GM19351 (cell line): ENCODE results near the gene NDOR1.
"Not testable (repeated sequence)": the region's sequence is repeated elsewhere in the genome, so short reads cannot be mapped to it uniquely, and the experiment has no call there.

Experiments used
- ATAC-seq: cut with Tn5 transposase; IDR thresholded peaks from one replicate; pipeline ENCODE4 v1.9.1; 2021; ENCODE audit warnings: mild to moderate bottlenecking, moderate library complexity; ENCODE audit not compliant: unreplicated experiment

Gene NDOR1

DNA sequence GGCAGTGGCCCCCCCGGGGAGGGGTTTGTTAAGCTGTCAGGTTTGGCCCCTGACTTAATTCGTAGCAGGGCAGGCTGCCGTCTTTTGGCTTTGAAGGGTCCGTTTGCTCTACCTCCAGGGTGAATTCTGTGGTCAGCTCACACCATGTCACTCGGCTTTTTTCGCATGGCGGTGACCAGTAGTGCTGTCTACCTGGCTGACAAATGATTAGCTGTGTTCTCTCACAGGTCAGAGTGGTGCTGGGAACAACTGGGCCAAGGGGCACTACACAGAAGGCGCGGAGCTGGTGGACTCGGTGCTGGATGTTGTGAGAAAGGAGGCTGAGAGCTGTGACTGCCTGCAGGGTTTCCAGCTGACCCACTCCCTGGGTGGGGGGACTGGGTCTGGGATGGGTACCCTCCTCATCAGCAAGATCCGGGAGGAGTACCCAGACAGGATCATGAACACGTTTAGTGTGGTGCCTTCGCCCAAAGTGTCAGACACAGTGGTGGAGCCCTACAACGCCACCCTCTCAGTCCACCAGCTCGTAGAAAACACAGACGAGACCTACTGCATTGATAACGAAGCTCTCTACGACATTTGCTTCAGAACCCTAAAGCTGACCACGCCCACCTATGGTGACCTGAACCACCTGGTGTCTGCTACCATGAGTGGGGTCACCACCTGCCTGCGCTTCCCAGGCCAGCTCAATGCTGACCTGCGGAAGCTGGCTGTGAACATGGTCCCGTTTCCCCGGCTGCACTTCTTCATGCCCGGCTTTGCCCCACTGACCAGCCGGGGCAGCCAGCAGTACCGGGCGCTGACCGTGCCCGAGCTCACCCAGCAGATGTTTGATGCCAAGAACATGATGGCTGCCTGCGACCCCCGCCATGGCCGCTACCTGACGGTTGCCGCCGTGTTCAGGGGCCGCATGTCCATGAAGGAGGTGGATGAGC, 37.0 kb downstream of the NDOR1 start:
- ATAC-seq, result no peak

DNA sequence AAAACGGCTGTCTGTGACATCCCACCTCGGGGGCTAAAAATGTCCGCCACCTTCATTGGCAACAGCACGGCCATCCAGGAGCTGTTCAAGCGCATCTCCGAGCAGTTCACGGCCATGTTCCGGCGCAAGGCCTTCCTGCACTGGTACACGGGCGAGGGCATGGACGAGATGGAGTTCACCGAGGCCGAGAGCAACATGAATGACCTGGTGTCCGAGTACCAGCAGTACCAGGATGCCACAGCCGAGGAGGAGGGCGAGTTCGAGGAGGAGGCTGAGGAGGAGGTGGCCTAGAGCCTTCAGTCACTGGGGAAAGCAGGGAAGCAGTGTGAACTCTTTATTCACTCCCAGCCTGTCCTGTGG, 37.7 kb downstream of the NDOR1 start:
- ATAC-seq, result not testable (repeated sequence)

DNA sequence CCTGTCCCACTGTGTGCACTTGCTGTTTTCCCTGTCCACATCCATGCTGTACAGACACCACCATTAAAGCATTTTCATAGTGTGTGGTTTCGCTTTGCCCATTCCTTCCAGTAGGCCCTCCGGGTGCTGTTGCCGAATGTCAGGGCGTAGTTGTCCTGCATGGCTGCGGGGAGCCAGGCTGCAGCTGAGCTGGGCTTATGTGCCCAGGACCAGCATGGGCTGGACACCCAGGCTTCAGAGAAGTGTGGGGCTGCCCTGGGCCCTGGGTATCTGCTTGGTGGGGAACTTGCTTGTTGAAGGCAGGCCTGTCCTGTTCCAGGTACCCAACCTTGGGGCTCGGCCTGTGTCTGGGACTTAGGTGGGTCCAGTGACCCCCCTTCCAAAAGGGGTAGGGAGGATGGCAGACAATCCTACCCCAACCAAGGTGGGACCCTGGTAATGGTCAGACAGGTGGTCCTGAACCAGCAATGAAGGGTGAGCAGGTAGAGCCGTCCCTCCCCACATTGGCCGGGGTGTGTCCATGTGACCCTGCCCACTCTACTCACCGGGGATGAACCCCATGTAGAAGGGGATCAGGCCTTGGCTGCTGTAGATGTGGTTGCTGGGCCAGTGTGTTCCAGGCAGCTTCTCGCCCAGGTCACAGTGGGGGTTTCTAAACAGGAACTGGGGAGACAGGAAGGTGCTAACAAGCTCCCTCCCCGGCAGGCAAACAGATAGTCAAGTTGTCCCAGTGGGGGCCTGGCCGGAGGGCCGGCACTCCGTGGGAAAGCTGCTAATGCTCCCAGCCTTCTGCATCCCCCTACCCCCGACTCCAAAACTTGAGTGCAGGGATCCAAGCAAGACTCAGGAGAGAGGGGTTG, 38.4 kb downstream of the NDOR1 start:
- no peak for ATAC-seq

DNA sequence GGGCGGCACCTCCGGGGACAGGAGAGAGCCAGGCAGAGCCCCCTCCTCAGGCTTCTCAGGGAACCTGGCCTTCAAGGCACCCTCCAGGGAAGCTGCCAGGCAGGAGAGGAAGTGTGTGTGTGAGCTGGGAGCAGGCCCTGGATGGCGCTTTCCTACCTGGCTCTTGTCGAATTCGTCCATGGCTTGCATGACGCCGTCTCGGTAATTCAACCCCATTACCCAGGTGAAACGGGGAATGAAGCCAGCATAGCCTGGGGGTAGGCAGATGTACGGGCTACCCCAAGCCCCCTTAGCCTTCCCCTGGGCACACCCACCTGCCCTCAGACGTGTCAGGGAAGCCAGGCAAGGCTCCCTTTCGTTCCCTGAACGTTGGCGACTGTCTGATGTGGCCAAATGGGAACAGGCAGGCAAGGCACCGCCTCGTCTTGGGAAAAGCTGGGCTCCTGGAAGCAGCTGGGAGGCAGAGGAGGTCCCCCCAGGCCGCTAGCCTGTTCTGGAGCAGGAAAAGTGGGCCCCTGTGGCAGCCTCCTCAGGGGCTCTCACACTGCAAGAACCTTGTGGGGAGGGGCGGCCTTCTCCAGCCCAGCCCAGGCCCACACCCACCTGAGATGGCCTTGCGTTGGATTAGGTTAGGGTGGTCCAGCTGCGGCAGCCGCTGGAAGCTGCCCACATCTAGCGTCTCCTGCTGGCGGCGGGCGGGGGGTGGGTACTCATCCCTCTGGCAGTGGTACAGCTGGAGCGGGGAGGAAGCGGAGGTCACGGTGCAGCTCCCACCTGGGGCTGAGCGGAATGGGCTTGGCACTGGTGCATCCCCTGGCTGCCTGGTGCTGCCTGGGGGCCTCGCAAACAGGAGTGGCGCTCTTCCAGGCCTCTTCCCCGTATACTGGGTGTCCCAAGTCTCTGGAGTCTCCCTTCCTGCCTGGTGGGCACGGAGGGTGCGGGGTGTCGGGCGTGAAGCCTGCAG, 39.3 kb downstream of the NDOR1 start:
- ATAC-seq, result no peak

DNA sequence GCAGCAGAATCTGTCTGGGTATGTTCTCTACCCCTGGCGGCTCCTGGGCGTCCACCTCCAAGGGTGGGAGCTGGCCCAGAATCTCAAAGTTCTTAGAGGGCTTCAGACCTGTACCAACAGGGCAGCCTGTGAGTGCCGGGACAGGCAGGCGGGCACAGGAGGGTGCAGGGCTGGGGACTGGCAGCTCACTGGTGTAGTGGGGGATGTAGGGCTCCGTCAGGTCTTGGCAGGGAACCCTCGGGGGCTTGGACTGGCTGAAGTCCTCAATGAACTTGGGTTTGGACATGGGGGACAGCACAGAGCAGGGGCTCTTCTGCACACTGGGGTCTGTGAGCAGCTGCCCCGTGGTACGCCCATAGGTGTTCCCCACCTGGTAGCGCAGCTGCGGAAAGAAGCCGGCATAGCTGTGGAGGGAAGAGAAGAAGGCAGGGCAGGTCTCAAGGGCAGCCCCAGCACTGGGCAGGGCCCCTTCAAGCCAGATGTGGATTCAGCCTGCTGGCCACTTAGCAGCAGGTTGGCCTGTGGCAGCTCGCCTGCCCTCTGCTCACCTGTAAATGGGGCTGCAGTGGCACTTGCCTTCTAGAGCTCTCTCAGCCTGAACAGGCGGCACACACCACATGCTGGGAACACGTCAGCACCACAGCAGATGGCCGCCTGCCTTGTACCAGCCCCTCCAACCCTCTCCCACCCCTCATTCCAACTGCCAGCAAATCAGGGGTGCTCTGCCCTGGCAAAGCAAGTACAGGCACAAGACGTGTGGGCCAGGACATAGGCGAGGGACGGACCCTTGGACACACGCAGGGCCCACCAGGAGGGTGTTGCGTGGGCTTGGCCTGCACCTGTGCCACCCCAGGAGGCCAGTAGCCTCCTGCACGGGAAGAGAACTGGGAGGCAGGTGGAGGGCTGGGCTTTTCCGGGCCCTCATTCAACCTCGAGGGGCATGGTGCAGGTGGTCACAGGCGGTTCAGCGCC, 40.2 kb downstream of the NDOR1 start:
- ATAC-seq, result no peak

DNA sequence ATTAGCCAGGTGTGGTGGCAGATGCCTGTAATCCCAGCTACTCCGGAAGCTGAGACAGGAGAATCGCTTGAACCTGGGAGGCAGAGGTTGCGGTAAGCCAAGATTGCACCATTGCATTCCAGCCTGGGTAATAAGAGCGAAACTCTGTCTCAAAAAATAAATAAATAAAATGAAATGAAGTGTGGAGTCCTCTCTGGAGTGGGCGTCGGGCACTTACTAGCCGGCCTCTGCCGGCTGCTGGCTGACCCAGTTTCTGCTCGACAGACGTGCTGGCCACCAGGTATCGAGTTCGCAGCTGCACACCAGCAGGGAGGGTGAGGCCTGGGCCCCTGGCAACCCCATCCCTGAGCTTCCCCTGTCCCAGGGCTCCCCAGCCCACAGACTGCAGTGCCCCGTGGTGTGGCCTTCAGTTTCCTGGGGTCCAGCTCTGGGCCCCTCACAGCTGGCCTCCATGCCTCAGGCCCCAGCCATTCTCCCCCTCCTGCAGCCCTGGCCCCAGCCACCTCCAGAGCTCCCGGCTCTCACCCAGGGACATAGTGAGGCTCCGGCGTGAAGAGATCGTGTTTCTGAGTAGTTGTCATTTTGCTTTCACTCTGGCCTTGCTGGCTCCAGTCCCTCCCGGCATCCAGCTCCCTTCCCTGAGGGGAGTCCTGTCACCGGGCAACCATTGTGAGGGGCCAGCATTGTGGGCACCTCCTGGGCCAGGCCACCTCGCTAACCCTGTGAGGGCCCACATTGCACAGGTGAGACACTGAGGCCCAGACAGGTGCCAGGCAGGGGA, 41.8 kb downstream of the NDOR1 start:
- ATAC-seq, result no peak

DNA sequence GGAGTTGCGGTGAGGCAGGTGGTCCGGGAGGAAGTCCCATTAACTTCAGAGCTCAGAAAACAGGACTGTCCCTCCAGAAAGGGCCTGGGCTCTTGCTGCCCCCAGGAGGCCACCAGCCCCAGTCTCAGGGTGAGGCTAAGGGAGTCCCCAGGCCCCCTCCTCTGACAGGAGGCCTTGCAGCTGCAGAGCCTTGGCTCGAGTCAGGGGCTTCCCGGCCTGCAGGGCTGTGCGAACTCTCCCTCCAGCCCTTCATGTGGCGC, 42.3 kb downstream of the NDOR1 start:
- ATAC-seq, result no peak

DNA sequence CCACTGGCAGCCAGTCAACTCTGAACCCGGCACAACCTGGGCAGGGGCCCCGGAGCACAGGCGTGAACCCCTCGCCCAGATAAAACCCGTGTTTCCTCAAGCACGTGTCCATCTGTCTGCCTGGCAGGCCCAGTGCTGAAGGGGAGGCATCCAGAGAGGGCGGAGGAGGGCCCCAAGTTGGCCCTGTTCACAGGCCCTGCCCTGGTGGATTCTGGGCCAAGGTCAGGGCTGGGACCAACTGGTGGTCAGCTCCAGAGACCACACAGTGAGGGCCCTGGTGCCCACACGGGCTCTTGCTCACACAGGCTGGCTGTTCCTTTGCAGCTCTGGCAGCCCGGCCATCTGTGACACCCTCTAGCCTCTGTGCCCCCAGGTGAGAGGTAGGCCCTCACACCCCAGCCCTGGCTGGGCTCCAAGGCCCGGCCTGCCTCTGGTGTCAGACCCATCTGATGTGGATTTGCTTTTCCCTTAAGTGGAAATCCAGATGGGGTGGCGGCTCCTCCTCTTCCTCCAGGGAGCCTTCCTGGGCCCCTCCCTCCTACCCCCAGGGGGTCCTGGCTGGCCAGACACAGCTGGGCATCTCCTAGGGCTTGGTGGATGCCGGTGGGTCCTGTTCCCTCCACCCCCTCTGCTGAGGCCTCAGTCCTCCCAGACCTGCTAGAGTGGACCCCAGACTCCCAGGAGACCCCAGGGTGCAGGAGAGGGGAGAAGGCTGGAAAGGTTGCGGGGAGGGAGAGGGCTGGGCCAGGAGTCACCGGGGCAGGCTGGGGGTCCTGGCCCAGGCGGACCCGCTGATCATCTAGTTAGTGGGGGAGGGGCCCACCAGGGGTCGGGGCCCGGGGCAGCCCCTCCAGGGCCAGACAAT, 45.1 kb downstream of the NDOR1 start:
- ATAC-seq, result no peak

DNA sequence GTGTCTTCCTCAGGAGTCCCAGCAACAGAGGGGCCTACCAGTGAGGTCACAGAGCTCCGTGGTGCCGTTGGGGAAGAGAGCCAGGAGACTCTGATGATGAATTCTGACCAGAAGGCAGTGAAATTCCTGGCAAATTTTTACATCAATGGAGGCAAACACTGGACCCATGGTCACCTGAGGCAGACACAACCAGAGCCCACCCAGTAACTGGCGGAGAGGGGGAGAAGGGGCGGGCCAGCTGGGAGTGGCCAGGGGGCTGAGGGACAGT, 45.6 kb downstream of the NDOR1 start, which contains the start of gene STPG3:
STPG3 (plus strand) TSS at position 93 of the 268 bp plus-strand sequence; CDS start at position 94, 1 bp downstream.
- no peak for ATAC-seq

DNA sequence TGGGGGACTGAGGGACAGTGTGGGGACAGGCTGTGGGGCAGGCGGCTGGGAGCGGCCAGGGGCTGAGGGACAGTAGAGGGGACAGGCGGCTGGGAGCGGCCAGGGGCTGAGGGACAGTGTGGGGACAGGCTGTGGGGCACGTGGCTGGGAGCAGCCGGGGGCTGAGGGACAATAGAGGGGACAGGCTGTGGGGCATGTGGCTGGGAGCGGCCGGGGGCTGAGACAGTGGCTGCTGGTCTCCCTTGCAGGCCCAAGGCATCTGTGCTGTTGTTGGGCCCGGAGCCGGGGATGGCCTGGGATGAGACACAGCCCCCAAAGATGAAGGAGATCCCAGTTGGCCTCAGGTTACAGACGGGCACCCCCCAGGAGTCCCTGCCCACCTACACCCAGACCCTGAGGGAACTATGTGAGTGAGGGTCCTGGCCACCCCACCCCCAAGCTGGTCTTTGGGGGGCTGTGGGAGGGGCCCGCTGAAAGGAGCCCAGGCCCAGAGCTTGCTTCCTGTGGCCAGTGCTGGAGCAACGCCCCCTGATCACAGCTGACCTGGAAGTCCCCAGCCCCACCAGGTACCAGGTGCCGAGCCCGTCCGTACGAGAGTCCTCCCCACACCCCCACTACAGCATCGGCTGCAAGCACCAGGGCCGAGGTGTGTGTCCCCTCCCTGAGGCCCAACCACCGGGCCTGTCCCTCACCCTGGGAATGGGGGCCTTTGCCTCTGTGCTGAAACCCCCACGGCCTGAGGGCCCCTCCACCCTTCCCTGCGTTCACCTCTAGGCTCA, 46.2 kb downstream of the NDOR1 start:
- no peak for ATAC-seq

DNA sequence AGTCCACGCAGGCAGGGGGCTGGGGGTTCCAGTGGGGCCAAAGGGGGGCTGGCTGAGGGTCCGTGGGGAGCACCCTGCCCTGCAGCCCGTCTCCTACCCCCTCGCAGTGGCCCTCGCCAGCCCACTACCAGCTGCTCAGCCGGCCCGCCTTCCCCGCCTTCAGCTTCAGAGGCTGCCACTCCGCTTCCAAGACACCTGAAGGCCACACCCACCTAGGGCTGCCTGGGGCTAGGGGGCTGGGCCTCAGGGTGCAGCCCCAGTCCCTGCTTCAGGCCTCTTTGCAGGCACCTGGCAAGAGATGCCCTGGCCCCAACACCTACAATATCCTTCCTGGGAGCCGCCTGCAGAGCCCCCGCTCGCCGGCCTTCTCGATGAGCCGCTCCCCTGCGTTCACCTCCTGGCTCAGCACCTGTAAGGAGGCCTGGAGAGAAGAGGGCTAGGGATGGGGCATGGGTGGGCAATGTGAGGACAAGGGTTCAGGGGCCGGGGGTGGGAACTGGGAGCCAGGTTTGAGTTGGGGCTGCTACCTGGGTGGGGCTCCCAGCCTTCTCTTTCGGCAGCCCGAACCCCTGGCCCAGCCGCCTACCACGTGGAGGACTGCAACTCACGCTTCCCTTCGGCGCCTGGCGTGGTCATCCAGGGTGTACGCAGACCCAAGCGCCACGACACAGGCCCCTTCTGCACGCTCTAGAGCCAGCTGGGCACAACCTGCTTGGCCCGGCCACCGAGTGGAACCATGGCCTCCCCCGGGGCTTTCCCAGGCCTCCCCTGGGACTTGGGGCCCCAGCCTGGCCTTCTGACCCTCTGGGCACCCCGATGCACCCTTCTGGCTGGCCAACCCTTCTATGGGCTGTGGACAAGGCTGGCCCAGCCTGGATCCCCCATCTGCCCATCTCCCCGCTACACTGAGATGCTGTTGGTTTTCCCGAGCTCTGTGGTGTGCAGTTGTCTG, 47.3 kb downstream of the NDOR1 start:
- no peak for ATAC-seq

DNA sequence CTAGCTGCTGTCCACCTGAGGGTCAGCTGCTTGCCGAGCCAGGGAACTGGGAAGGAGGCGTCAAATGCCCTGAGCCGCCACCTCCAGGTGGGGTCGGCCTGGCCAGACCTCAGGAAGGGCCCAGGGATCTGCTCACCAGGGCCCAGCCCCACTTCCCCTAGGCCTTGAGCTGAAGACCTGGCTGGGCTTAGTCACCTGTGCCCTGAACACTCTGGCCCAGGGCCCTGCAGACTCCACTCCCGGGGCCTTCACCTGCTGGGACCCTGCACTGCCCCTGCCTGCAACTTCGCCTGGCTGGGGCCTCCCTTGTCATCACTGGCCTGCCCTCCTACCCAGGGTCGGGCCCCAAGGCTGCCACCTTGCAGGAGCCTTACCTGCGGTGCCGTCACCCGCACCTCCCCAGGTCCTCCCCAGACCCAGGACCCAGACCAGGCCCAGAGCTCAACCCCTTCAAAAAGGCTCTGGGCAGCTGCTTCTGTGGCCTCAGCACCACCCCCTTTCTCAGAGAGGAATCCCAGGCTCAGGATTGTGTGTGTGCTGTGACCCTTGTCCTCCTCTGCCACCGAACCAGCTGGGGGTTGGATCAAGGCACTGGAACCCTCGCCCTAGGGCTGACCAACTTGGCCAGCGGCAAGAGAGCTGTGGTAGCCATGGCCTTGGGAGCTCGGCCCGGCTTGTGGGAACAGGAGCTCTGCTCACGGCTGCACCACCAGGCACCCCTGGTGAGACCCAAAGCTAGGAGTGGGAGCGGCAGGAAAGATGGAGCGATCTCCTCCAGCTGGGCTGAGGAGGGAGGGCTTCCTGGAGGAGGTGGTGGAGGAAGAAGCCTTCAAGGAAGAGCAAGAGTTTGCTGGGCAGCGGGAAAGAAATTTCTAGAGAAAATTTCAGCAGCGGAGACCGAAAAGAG, 48.5 kb downstream of the NDOR1 start:
- no peak for ATAC-seq

DNA sequence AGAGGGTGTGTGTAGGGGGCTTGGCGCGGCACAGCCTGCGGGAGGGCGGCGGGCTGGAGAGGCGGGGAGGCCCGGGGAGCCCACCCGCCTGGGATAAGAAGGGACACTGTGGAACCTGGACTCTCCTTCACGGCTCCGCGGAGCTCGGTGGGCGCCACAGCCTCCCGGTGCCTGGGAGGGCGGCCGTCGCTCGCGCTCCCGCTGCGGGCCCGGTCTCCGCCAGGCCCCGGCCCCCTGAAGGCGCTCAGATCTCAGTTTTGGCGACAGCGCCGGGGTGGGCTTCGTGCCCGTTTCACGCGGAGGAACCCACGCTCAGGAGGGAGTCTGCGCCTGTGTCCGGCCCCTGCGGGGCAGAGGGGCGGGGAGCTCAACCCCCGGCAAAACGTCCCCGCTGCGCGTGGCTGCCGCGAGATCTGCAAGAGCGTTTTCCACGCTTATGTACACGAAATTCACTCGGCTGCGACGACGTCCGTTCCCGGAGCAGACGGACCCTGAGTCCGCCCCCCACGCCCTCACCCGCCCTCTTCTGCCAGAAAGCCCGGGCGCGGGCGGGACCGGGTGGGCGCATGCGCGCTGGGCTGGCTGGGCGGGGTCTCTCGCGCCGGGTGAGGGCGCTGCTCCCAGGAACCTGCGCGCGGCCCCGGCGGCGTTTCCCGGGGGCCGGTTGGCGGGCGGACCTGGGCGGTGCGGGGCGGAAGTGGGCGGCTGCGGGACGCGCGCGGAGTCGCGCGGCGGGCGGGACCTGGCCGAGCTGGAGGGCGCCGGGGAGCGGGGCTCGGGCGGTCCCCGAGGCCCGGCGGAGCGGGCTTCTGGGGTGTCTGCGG, 49.3 kb downstream of the NDOR1 start, which contains the start of gene NELFB:
NELFB (plus strand) TSS at position 704 of the 824 bp plus-strand sequence.
- peak; percentile 77 for ATAC-seq

DNA sequence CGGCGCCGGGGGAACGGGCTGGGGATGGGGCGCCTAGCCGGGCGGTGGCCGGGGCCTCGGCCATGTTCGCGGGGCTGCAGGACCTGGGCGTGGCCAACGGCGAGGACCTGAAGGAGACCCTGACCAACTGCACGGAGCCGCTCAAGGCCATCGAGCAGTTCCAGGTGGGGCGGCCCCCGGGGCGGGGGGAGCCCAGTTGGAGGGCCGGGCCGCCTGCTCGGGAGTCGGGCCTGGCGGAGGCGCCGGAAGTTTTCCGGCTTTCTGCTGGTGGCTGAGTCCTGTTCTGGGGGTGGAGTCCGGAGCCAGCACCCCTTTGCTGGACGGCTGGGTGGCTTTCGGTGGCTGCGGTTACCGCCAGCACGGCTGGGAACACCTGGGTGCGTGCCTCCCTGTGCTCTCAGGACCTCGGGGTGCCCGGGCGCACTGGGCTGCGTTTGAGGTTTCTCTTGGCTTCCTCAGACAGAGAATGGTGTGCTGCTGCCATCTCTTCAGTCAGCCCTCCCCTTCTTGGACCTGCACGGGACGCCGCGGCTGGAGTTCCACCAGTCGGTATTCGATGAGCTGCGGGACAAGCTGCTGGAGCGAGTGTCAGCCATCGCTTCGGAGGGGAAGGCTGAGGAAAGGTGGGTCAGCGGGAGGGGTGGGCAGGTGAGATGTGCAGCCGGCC, 50.1 kb downstream of the NDOR1 start:
- peak; percentile 32 for ATAC-seq
